Limb (tissue), 2 donors: ENCODE measurements around the gene ADAMTSL2.
"Not testable (repeated sequence)": the region's sequence is repeated elsewhere in the genome, so short reads cannot be mapped to it uniquely, and the experiment has no call there.

Source experiments
- DNase-seq, 2 donors: peaks; one replicate each; pipeline ENCODE4 v3.0.0-alpha.2; 2016; ENCODE audit errors: extremely low spot score in 2 of 2

ADAMTSL2 gene

DNA sequence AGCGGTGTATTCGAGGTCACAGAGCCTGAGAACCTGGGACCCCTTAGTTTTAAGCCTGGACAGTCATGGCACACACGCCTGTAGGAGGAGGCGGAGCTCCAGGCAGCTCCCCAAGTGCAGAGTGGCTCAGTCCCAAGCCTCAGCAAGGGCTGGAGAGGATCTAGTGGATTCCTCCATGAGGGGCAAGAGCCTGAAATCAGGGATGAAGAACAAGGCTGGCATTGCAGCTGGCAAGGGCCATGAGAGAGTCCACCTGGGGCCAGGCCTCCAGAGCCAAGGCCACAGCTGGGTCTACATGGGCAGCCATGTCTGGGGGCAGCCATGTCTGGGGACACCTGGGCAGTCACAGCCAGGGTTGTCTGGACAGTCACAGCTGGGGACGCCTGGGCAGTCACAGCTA, 21.9 kb downstream of the ADAMTSL2 start:
- no peak for DNase-seq

DNA sequence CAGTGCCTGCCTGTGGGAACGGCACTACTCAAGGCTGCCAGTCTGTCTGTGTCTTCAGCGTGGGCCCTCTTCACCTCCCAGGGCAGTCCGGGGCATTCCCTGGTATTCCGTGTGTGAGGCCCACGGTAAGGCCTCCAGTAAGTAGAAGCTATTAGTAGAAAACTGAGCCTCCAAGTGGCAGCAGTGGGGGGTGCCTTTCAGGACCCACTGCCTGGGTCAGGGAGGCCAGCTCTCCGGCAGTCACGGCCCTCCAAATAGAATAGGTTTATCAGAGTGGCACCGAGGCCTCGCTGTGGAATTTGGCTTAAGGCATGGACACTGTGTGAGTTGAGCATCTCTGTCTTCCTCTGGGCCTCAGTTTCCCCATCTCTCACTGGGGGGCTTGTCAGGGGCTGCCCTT, 23.1 kb downstream of the ADAMTSL2 start:
- DNase-seq, result no peak

DNA sequence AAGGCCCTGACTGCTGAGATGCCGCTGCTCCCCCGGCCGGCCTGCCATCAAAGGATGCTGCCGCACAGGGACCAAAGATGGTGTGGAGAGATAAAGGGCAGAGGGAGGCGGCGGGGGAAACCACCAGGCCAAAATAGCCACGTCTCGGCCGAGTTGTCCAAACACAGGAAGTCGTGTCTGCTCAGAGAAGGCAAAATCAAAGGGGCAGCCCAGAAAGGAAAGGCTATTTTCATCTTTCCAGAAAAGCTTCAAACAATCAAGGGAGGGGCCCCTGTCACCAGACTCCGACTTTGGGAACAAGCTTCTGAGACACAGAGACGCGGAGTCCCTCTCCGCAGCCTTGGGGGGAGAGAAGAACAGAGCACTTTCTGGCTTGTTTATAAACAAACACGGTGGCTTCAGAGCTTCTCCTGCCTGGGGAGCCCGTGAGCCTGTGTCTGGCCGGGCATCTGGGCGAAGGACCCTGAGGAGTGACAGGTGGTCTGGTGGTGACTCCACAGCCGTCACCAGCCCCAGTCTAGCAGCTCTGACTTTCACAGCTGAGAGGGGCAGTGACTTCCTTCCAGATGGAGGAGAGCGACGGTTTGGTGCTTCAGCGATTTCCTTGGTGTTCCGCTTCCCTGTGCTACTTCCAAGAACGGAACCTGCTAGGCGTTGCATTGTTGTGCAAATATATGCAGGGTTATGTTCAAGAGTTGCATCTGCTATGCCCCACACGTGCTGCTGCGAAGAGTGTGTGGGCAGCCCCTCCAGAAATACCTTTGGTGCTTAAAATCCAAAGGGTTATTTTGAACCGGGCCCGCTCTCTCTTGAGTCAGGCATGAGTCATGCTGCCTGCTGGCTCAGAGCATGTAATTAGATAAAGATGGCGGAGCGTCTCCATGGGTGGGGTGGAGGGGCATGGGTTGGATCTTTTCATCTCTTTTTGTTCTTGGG, 24.0 kb downstream of the ADAMTSL2 start:
- no peak for DNase-seq

DNA sequence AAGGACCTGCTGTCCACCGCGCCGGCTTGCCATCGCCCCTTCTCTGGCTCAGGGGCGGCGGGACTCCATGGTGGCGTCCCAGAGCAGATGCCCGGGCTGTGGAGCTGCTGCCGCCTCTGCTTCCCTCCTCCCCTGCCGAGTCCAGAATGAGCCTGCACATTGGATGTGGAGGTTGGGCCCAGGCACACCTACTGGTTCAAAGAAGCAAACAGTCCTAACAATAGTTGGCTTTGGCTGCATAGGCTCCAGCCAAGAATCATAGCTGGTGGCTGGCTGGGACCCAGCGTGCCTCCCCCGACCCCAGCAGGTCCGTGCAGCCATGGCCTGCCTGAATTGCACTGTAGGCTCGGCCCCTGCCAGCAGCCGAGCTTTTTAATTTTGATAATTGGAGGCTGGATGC, 25.8 kb downstream of the ADAMTSL2 start:
- no peak for DNase-seq

- DNase-seq, result no peak
Measured at GRCh38 chr9:133560944-133561343, 26.4 kb downstream of the ADAMTSL2 start.

DNA sequence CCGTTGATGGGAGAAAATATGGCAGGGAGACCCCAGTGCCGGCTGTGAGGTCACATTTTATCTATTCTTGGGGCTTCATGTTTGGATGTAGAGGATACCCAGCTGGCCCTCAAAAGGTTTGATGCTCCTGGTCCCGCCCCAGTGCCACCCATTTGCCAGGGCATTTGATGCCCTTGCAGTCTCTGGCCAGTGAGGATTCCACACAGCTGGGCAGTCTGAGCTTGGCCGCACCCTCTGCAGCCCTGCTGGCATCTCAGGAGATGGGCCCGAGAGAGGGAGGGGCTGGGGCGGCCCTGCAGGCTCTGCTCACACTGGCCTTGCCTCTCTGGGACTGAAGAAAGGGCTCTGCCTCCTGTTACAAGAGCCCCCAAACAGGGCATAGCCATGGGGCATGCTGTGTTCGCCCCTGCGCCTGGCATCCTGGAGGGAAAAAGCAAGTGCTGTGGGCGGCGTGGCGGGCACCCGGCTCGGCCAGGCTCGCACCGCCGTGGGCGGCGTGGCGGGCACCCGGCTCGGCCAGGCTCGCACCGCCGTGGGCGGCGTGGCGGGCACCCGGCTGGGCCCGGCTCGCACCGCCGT, 27.6 kb downstream of the ADAMTSL2 start:
- no peak for DNase-seq

DNA sequence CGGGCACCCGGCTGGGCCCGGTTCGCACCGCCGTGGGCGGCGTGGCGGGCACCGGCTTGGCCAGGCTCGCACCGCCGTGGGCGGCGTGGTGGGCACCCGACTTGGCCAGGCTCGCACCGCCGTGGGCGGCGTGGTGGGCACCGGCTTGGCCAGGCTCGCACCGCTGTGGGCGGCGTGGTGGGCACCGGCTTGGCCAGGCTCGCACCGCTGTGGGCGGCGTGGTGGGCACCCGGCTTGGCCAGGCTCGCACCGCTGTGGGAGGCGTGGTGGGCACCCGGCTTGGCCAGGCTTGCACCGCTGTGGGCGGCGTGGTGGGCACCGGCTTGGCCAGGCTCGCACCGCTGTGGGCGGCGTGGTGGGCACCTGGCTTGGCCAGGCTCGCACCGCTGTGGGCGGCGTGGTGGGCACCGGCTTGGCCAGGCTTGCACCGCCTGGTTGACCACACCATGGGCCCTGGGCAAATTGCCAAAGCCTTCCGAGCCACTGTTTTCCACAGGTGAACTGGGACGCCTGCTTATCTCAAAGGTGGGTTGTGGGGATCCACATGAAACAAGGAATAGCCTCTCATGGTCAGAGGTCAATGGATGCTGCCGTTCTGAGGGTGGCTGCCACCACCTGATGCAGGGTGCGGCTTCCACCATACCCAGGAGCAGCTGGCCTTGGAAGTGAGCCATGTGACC, 28.2 kb downstream of the ADAMTSL2 start:
- no peak for DNase-seq

GRCh38 chr9:133563291-133563796, 28.8 kb downstream of the ADAMTSL2 start:
- no peak for DNase-seq

DNA sequence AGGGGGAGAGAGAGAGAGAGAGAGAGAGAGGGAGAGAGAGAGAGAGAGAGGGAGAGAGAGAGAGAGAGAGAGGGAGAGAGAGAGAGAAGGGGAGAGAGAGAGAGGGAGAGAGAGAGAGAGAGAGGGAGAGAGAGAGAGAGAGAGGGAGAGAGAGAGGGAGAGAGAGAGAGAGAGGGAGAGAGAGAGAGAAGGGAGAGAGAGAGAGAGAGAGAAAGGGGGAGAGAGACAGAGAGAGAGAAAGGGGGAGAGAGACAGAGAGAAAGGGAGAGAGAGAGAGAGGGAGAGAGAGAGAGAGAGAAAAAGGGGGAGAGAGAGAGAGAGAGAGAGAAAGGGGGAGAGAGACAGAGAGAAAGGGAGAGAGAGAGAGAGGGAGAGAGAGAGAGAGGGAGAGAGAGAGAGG, 29.3 kb downstream of the ADAMTSL2 start:
- DNase-seq, result not testable (repeated sequence)

DNA sequence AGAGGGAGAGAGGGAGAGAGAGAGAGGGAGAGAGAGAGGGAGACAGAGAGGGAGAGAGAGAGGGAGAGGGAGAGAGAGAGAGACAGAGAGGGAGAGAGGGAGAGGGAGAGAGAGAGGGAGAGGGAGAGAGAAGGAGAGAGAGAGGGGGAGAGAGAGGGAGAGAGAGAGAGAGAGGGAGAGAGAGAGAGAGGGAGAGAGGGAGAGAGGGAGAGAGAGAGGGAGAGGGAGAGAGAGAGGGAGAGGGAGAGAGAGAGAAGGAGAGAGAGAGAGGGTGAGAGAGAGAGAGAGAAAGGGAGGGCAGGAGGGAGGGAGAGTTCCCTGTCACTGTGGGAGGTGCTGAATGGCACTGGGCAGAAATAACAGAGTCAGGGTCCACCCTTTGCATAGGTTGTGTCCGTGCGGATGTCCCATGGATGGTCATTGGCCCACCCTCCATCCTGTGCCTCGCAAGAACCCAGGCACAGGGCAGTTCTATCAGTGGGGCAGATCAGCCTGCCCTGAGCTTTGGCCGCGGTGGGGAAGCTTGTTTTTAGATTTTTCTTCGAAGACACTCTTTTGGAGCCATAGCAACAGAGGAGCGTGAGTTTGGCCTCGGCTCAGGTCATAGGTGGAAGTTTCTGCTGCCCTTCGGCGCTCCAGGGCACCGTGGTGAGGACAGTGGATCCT, 30.1 kb downstream of the ADAMTSL2 start:
- DNase-seq, result no peak

GRCh38 chr9:133566382-133566781, 31.9 kb downstream of the ADAMTSL2 start:
- no peak for DNase-seq

GRCh38 chr9:133566817-133567216, 32.3 kb downstream of the ADAMTSL2 start:
- no peak for DNase-seq

DNA sequence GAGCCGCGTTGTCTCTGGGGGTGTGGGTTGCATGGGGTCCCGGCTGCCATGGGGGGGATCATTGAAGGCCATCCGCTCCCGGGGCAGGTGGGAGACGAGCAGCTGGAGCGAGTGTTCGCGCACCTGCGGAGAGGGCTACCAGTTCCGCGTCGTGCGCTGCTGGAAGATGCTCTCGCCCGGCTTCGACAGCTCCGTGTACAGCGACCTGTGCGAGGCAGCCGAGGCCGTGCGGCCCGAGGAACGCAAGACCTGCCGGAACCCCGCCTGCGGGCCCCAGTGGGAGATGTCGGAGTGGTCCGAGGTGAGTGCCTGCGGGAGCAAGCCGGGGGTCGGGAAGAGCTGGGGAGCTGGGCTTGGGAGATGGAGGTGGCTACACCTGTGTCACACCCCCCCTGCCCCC, 33.7 kb downstream of the ADAMTSL2 start:
- no peak for DNase-seq

DNA sequence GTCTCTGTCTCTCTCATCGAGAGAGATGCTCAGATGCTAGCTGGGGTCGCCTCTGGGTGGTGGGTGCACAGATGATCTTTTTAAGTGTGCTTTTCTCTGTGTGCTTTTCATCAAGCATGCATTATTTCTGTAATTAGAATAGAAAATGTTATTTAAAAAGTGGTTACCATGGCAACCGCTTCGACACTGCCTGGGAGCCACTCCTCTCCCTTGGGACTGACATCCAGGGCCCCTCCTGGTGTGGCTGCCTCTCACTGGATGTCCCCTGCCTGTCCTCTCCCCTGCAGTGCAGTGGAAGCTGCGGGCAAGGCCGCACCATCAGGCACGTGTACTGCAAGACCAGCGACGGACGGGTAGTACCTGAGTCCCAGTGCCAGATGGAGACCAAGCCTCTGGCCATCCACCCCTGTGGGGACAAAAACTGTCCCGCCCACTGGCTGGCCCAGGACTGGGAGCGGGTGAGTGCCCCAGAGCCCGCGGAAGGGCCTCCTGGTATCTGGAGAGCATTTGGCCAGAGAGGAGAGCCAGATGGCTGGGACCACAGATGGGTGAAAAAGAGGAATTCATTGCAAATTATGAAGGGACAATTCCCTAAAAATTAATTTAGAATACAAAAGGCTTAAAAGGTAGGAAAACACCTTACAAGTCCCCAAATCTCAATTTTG, 34.7 kb downstream of the ADAMTSL2 start:
- no peak for DNase-seq

DNA sequence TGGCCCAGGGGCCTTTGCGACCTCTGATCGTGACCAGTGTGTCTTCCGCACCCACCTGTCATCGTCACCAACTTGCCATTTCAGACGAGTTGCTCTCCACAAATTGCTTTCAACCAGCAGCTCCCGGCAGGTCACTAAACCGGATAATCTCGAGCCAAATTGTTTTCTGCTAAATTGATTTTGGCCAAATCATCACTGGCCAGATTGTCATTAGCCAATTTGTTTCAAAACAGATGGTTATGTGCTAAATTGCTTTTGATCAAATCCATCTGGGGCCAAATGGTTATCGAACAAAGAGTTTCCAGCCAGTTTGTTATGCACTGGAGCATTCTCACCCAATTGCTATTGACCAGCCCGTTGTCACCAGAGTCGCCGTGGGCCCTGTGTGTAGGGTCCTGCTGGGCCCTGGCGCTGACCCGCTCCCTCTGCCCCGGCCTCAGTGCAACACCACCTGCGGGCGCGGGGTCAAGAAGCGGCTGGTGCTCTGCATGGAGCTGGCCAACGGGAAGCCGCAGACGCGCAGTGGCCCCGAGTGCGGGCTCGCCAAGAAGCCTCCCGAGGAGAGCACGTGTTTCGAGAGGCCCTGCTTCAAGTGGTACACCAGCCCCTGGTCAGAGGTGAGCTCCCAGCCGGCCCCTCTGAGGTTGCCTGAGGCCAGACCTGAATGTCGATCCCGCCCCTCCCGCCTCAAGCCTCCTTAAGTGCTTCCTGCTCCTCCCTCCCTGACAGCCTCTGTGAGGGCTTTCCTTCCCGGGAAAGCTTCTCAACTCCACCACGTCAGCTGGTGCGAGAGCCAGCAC, 35.6 kb downstream of the ADAMTSL2 start:
- DNase-seq, result no peak

DNA sequence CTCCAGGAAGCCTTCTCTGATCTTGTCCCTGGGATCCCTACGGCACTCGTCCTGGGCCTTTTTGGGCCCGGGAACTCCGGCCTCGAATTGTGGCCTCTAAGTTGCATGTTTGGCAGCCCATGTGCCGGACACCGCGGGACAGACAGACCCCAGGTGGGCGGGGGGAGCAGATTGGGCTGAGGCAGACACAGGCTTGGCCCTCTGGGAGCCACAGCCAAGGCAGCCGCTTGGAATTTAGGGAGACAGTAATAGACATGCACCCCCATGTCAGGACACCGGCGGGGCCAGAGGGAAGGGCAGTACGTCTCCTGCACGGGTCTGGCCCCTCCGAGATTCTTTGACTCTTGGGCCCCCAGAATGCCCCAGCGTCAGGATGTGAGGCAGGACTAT, 36.2 kb downstream of the ADAMTSL2 start:
- DNase-seq, result no peak

GRCh38 chr9:133571391-133571890, 36.9 kb downstream of the ADAMTSL2 start:
- DNase-seq, result no peak

DNA sequence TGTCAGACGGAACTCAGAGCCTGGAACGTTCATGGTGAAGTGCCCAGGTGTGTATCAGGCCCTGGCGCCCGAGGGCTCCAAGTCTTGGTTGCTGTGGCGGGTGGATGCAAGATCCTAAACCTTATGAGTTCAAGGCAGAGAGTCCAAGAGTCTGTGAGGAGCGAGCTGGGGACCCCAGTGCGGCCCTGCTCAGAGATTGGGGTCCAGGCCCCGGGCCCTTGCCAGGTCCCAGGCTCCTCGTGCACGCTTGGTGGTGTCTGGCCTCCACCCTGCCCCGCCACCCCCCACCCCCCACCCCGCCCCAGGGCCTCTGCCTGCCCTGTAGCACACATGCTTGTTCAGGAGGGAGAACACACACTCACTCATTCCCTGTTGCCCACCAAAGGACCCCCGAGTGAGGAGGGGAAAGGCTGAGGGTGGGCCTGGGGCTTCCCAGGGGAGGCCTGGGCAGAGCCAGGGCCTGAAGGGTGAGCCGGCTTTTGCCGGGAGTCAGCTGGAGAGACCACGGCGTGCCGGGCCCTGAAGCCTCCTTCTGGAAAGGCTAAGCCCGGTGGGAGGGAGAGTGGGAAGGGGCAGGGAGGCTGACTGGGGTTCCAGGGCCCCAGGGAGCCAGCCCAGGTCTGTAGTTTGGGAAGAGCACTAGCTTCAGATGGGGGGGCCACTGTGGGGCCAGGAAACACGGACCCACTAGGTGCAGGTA, 37.5 kb downstream of the ADAMTSL2 start:
- no peak for DNase-seq

DNA sequence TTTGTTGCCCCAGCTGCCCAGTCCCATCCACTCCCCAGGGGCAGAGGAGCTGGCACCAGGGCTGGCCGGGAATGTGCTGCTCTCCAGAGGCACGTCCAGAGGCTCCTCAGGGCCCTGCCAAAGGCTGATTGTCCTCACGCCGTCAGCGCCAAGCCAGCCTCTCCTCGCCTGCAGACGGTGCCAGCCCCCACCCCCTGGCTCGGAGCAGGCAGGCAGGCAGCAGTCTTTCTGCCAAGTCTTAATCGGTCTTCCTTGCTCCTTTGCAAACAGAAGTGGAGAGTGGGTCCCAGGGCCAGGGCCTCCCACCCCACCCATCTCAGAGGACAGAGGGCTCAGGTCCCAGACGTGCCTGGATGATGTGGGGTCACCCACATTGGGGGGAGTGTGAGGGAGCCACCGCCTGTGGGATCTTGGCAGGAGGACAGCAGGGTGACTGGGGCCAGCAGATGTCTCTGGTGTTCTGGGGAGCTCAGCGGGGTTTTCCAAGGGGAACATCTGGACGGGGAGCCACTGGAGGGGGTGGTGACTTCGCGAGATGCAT, 38.4 kb downstream of the ADAMTSL2 start:
- DNase-seq, result peak in 1 of 2 donors; percentile 58
